A673 (cell line): ENCODE results near the gene RAB3GAP2.
"Not testable (repeated sequence)": the region's sequence is repeated elsewhere in the genome, so short reads cannot be mapped to it uniquely, and the experiment has no call there.

Source experiments
- EZH2 ChIP-seq: fragments of 200-600 bp; sonication (generic); IDR thresholded peaks from 2 replicates; pipeline ENCODE4 v1.6.1; 2017; ENCODE audit warnings: borderline replicate concordance, low read depth, mild to moderate bottlenecking, mixed read lengths, antibody characterized with exemption, low read length; ENCODE audit not compliant: poor library complexity, severe bottlenecking
- TF ChIP-seq, protein P1 (sequence below): fragments of 300-800, 200-600 bp; sonication (generic); conservative IDR thresholded peaks from 2 replicates; pipeline ENCODE4 v1.5.1; 2017; ENCODE audit warnings: low read depth, mild to moderate bottlenecking, antibody characterized with exemption, low read length, moderate library complexity, mixed read lengths

DNA sequence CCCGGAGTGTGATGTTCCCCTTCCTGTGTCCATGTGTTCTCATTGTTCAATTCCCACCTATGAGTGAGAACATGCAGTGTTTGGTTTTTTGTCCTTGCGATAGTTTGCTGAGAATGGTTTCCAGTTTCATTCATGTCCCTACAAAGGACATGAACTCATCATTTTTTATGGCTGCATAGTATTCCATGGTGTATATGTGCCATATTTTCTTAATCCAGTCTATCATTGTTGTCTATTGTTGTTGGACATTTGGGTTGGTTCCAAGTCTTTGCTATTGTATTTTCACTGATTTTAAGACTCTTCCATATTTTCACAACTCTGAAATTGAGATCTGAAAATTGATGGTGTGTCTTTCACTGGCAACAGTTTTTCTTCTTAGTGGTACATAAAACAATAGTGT lies 67.5 kb downstream of the RAB3GAP2 start:
- TF ChIP-seq, protein P1, sequence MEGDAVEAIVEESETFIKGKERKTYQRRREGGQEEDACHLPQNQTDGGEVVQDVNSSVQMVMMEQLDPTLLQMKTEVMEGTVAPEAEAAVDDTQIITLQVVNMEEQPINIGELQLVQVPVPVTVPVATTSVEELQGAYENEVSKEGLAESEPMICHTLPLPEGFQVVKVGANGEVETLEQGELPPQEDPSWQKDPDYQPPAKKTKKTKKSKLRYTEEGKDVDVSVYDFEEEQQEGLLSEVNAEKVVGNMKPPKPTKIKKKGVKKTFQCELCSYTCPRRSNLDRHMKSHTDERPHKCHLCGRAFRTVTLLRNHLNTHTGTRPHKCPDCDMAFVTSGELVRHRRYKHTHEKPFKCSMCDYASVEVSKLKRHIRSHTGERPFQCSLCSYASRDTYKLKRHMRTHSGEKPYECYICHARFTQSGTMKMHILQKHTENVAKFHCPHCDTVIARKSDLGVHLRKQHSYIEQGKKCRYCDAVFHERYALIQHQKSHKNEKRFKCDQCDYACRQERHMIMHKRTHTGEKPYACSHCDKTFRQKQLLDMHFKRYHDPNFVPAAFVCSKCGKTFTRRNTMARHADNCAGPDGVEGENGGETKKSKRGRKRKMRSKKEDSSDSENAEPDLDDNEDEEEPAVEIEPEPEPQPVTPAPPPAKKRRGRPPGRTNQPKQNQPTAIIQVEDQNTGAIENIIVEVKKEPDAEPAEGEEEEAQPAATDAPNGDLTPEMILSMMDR, result not testable (repeated sequence)
- TF ChIP-seq EZH2, result not testable (repeated sequence)
